ENCODE data around the gene FHOD3.

DNA sequence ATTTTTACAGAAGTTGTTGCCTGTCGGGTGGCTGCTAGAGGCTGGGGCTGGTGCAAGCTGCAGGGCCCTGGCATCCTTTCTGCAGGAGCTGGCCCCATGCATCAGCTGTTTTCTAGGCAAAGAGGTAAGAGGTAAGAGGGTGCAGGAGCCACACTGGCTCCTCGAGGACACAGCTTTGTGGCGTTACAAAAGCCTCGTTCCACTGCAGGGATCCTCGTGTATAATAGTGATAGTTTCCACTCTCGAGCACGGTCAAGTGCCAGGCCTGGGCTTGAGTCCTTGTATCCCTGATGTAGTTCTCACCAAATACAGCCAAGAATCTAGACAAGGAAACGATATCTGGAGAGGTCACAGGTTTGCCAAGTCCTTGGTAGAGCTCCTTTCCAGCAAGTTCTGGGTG is 33.2 kb upstream of the FHOD3 start:
- TF ChIP-seq, protein P1, sequence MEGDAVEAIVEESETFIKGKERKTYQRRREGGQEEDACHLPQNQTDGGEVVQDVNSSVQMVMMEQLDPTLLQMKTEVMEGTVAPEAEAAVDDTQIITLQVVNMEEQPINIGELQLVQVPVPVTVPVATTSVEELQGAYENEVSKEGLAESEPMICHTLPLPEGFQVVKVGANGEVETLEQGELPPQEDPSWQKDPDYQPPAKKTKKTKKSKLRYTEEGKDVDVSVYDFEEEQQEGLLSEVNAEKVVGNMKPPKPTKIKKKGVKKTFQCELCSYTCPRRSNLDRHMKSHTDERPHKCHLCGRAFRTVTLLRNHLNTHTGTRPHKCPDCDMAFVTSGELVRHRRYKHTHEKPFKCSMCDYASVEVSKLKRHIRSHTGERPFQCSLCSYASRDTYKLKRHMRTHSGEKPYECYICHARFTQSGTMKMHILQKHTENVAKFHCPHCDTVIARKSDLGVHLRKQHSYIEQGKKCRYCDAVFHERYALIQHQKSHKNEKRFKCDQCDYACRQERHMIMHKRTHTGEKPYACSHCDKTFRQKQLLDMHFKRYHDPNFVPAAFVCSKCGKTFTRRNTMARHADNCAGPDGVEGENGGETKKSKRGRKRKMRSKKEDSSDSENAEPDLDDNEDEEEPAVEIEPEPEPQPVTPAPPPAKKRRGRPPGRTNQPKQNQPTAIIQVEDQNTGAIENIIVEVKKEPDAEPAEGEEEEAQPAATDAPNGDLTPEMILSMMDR (IDR thresholded peaks at IDR 0.05; ENCODE audit: insufficient read depth, low read length): no peak
- TF ChIP-seq POLR2AphosphoS5 (IDR thresholded peaks at IDR 0.05; ENCODE audit: low read depth) (no peak), REST (IDR thresholded peaks at IDR 0.05; ENCODE audit: insufficient replicate concordance, low read depth) (no peak)
